Trophoblast cell (in vitro differentiated cells and primary cell): ENCODE data around the gene TSHZ2.

Experiments used
- DNase-seq, 2 donors: peaks; one replicate each; pipeline ENCODE4 v3.0.0-alpha.2; 2016
- H2AFZ ChIP-seq: 2 replicates; pipeline ENCODE4 v1.6.1; 2013; ENCODE audit warnings: low read length, moderate library complexity, mild to moderate bottlenecking; ENCODE audit not compliant: insufficient read depth, poor library complexity
- H2AK5ac ChIP-seq: 2 replicates; pipeline ENCODE4 v1.6.1; 2013; ENCODE audit warnings: mild to moderate bottlenecking, low read length
- H2BK120ac ChIP-seq: 2 replicates; pipeline ENCODE4 v1.6.1; 2013; ENCODE audit warnings: low read length, mild to moderate bottlenecking, moderate library complexity; ENCODE audit not compliant: insufficient read depth, poor library complexity
- H2BK12ac ChIP-seq: 2 replicates; pipeline ENCODE4 v1.6.1; 2013; ENCODE audit warnings: mild to moderate bottlenecking, low read length, moderate library complexity
- H2BK5ac ChIP-seq: 2 replicates; pipeline ENCODE4 v1.6.1; 2013; ENCODE audit warnings: low read length, low read depth, moderate library complexity, mild to moderate bottlenecking; ENCODE audit not compliant: poor library complexity
- H3K14ac ChIP-seq: 2 replicates; pipeline ENCODE4 v1.6.1; 2013; ENCODE audit warnings: mild to moderate bottlenecking, low read length
- H3K18ac ChIP-seq: 2 replicates; pipeline ENCODE4 v1.6.1; 2013; ENCODE audit warnings: mild to moderate bottlenecking, low read length
- H3K23ac ChIP-seq: 2 replicates; pipeline ENCODE4 v1.6.1; 2013; ENCODE audit warnings: low read length
- H3K27ac ChIP-seq: 2 replicates; pipeline ENCODE4 v1.5.1; 2013; ENCODE audit warnings: low read depth, mild to moderate bottlenecking, inconsistent platforms, low read length, moderate library complexity
- H3K27me3 ChIP-seq: 2 replicates; pipeline ENCODE4 v1.6.1; 2013; ENCODE audit warnings: inconsistent platforms, mild to moderate bottlenecking, low read length, moderate library complexity; ENCODE audit not compliant: insufficient read depth
- H3K36me3 ChIP-seq, 2 experiments: 1 replicate in 1 of 2; 2 replicates in 1 of 2; pipeline ENCODE4 v1.6.1; 2013; ENCODE audit warnings: low read length in 2 of 2, mild to moderate bottlenecking in 2 of 2, moderate library complexity in 1 of 2; ENCODE audit not compliant: insufficient read depth in 2 of 2, control insufficient read depth in 1 of 2
- H3K4ac ChIP-seq: 2 replicates; pipeline ENCODE4 v1.6.1; 2013; ENCODE audit warnings: low read depth, mild to moderate bottlenecking, low read length, moderate library complexity
- H3K4me1 ChIP-seq, 2 experiments: 1 replicate in 1 of 2; 2 replicates in 1 of 2; pipeline ENCODE4 v1.6.1; 2013; ENCODE audit warnings: low read length in 2 of 2, mild to moderate bottlenecking in 2 of 2, moderate library complexity in 1 of 2; ENCODE audit not compliant: insufficient read depth in 2 of 2, control insufficient read depth in 1 of 2
- H3K4me2 ChIP-seq: 2 replicates; pipeline ENCODE4 v1.6.1; 2013; ENCODE audit warnings: inconsistent platforms, mild to moderate bottlenecking, low read length, moderate library complexity
- H3K4me3 ChIP-seq: 2 replicates; pipeline ENCODE4 v1.5.1; 2013; ENCODE audit warnings: mild to moderate bottlenecking, low read depth, low read length, inconsistent platforms
- H3K79me1 ChIP-seq: one replicate; pipeline ENCODE4 v1.6.1; 2013; ENCODE audit warnings: low read length
- H3K79me2 ChIP-seq: 2 replicates; pipeline ENCODE4 v1.6.1; 2013; ENCODE audit warnings: low read length, mild to moderate bottlenecking; ENCODE audit not compliant: control insufficient read depth, insufficient read depth, poor library complexity
- H3K9ac ChIP-seq: 2 replicates; pipeline ENCODE4 v1.6.1; 2013; ENCODE audit warnings: mild to moderate bottlenecking, low read length
- H3K9me3 ChIP-seq: 2 replicates; pipeline ENCODE4 v1.6.1; 2013; ENCODE audit warnings: low read depth, mild to moderate bottlenecking, control low read depth, inconsistent platforms, low read length; ENCODE audit not compliant: insufficient read depth
- H4K12ac ChIP-seq: 2 replicates; pipeline ENCODE4 v1.6.1; 2013; ENCODE audit warnings: low read depth, mild to moderate bottlenecking, low read length, moderate library complexity
- H4K8ac ChIP-seq: 2 replicates; pipeline ENCODE4 v1.6.1; 2013; ENCODE audit warnings: low read depth, mild to moderate bottlenecking, low read length, moderate library complexity
- H4K91ac ChIP-seq: one replicate; pipeline ENCODE4 v1.6.1; 2013; ENCODE audit warnings: low read depth, mild to moderate bottlenecking, low read length, moderate library complexity
- WGBS: extraction: QIAGEN DNeasy Blood & Tissue Kit; methylation state at CpG from one replicate; pipeline ENCODE4 v1.1.7; 2013; ENCODE audit warnings: missing lambda C conversion rate; ENCODE audit not compliant: insufficient read length, insufficient coverage; ENCODE audit errors: extremely low coverage; 5-methylcytosine and 5-hydroxymethylcytosine counted together

Gene TSHZ2

GRCh38 chr20:53294804-53295203, 322.6 kb downstream of the TSHZ2 start:
- no peak for DNase-seq
- Histone ChIP-seq H3K27me3 (no peaks in the 10 kb centered on the region), H3K14ac (no peak overlapping the region), H2AFZ (no peak overlapping the region), H3K18ac (no peak overlapping the region), H2BK120ac (no peak overlapping the region), H2BK12ac (no peak overlapping the region), H3K79me1 (no peaks in the 10 kb centered on the region), H4K91ac (no peak overlapping the region), H3K27ac (no peak overlapping the region), H3K79me2 (no peaks in the 10 kb centered on the region), H3K4me1 (no peaks in the 10 kb centered on the region), H2AK5ac (no peak overlapping the region), H3K4me2 (no peak overlapping the region), H3K23ac (no peak overlapping the region), H3K4me3 (no peak overlapping the region), H3K36me3 (no peaks in the 10 kb centered on the region), H4K12ac (no peak overlapping the region), H4K8ac (no peak overlapping the region), H3K9ac (no peak overlapping the region), H3K9me3 (no peaks in the 10 kb centered on the region), H2BK5ac (no peak overlapping the region), H3K4ac (no peak overlapping the region)
- WGBS: no CpG with 5 or more reads among the region's 3 CpGs

GRCh38 chr20:53296025-53296424, 323.9 kb downstream of the TSHZ2 start:
- H4K12ac ChIP-seq: no peak overlapping the region
- DNase-seq: no peak
- no peak overlapping the region for H4K8ac ChIP-seq
- no peak overlapping the region for H3K4me3 ChIP-seq
- H3K14ac ChIP-seq: no peak overlapping the region
- no peak overlapping the region for H2AK5ac ChIP-seq
- H3K36me3 ChIP-seq: no peaks in the 10 kb centered on the region
- no peaks in the 10 kb centered on the region for H3K27me3 ChIP-seq
- H2BK12ac ChIP-seq: no peak overlapping the region
- H3K79me1 ChIP-seq: no peaks in the 10 kb centered on the region
- H3K9me3 ChIP-seq: no peaks in the 10 kb centered on the region
- H2BK5ac ChIP-seq: no peak overlapping the region
- H3K4me1 ChIP-seq: no peaks in the 10 kb centered on the region
- no peak overlapping the region for H2BK120ac ChIP-seq
- H3K27ac ChIP-seq: no peak overlapping the region
- no peak overlapping the region for H4K91ac ChIP-seq
- H3K9ac ChIP-seq: no peak overlapping the region
- no peak overlapping the region for H2AFZ ChIP-seq
- H3K4ac ChIP-seq: no peak overlapping the region
- no peak overlapping the region for H3K18ac ChIP-seq
- H3K23ac ChIP-seq: no peak overlapping the region
- no peak overlapping the region for H3K4me2 ChIP-seq
- no peaks in the 10 kb centered on the region for H3K79me2 ChIP-seq
- no CpG with 5 or more reads among the region's 2 CpGs for WGBS

- Histone ChIP-seq H2BK120ac (no peak overlapping the region), H3K14ac (no peak overlapping the region), H4K8ac (no peak overlapping the region), H3K4me2 (no peak overlapping the region), H4K91ac (no peak overlapping the region), H4K12ac (no peak overlapping the region), H3K18ac (no peak overlapping the region), H3K79me1 (no peaks in the 10 kb centered on the region), H3K9ac (no peak overlapping the region), H3K4me3 (no peak overlapping the region), H3K4ac (no peak overlapping the region), H2AK5ac (no peak overlapping the region), H3K27ac (no peak overlapping the region), H3K23ac (no peak overlapping the region), H3K9me3 (no peaks in the 10 kb centered on the region), H3K79me2 (no peaks in the 10 kb centered on the region), H3K36me3 (no peaks in the 10 kb centered on the region), H2AFZ (no peak overlapping the region), H3K27me3 (no peaks in the 10 kb centered on the region), H2BK5ac (no peak overlapping the region), H3K4me1 (no peaks in the 10 kb centered on the region), H2BK12ac (no peak overlapping the region)
- no peak for DNase-seq
- no CpG with 5 or more reads among the region's 2 CpGs for WGBS
Observed at GRCh38 chr20:53296451-53297153, 324.4 kb downstream of the TSHZ2 start.

- Histone ChIP-seq H2AFZ (no peak overlapping the region), H4K12ac (no peak overlapping the region), H3K9ac (no peak overlapping the region), H3K23ac (no peak overlapping the region), H2BK5ac (no peak overlapping the region), H2BK12ac (no peak overlapping the region), H3K4me2 (no peak overlapping the region), H3K4ac (no peak overlapping the region), H4K8ac (no peak overlapping the region), H3K79me2 (no peaks in the 10 kb centered on the region), H3K79me1 (no peaks in the 10 kb centered on the region), H3K27me3 (no peaks in the 10 kb centered on the region), H3K9me3 (no peaks in the 10 kb centered on the region), H3K14ac (no peak overlapping the region), H3K4me3 (no peak overlapping the region), H3K4me1 (no peaks in the 10 kb centered on the region), H2BK120ac (no peak overlapping the region), H4K91ac (no peak overlapping the region), H3K18ac (no peak overlapping the region), H2AK5ac (no peak overlapping the region), H3K27ac (no peak overlapping the region), H3K36me3 (no peaks in the 10 kb centered on the region)
- DNase-seq: no peak
- WGBS: no CpG with 5 or more reads among the region's 7 CpGs
Observed at GRCh38 chr20:53297154-53297529, 325.0 kb downstream of the TSHZ2 start.
